GM21390 (cell line): Measurements from ENCODE around the gene KLK5.

Experiments used
- ATAC-seq: cut with Tn5 transposase; IDR thresholded peaks from one replicate; pipeline ENCODE4 v1.9.1; 2021; ENCODE audit not compliant: unreplicated experiment

KLK5 gene

GRCh38 chr19:50894478-50895356 lies 58.1 kb downstream of the KLK5 start:
- no peak for ATAC-seq
